ENCODE measurements around the gene ZNF48.

The ZNF48 gene

GRCh38 chr16:30374538-30374937 lies 20.7 kb upstream of the ZNF48 start, which contains the start of gene MYL11:
MYL11 (plus strand) TSS chr16:30374802; CDS start chr16:30374858, 56 bp downstream.
- peaks cover 9% of the 10 kb centered on the region for H3K4me1 ChIP-seq
- DNase-seq: no peak
- no peaks in the 10 kb centered on the region for H3K36me3 ChIP-seq
- no peaks in the 10 kb centered on the region for H3K27me3 ChIP-seq
- TF ChIP-seq CTCF (IDR thresholded peaks at IDR 0.05; ENCODE audit: low read depth, low read length): no peak
- no peaks in the 10 kb centered on the region for H3K9me3 ChIP-seq
- no peak within 1 kb of the TSS for H3K4me3 ChIP-seq (ENCODE audit: low read depth, low read length)

DNA sequence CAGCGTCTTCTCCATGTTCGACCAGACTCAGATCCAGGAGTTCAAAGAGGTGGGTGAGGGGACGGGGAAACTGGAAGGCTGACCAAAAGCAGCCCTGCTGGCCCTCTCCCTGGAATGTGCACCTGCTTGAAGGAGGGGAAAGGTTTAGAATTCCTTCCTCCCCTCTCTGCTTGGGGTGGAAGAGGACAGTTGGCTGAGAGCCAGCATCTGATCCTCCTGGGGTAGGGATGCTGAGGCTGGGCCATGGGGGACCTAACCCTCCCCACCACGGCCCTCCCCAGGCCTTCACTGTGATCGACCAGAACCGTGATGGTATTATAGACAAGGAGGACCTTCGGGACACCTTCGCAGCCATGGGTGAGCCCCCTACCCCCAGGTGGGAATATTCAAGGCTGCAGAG lies 19.4 kb upstream of the ZNF48 start:
- H3K4me1 ChIP-seq: peaks cover 9% of the 10 kb centered on the region
- DNase-seq: no peak
- no peaks in the 10 kb centered on the region for H3K27me3 ChIP-seq
- no peaks in the 10 kb centered on the region for H3K9me3 ChIP-seq
- H3K4me3 ChIP-seq (ENCODE audit: low read depth, low read length): no peak overlapping the region
- TF ChIP-seq CTCF (IDR thresholded peaks at IDR 0.05; ENCODE audit: low read depth, low read length): no peak
- no peaks in the 10 kb centered on the region for H3K36me3 ChIP-seq

DNA sequence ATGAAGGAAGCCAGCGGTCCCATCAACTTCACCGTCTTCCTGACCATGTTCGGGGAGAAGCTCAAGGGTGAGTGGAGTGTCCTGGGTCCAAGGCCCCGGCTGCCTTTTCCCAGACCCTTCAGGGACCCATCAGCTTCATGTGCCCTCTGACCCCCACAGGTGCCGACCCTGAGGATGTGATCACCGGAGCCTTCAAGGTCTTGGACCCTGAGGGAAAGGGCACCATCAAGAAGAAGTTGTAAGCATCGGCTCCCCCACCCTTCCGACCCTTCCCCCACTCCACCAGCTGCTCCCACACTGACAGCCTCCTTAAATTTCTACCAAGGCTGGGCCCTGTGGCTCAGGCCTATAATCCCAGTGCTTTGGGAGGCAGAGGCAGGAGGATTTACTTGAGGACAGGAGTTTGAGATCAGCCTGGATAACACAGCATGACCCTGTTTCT lies 18.7 kb upstream of the ZNF48 start:
- DNase-seq: no peak
- no peak for TF ChIP-seq CTCF (IDR thresholded peaks at IDR 0.05; ENCODE audit: low read depth, low read length)
- H3K4me3 ChIP-seq (ENCODE audit: low read depth, low read length): no peak overlapping the region
- H3K9me3 ChIP-seq: no peaks in the 10 kb centered on the region
- H3K36me3 ChIP-seq: no peaks in the 10 kb centered on the region
- no peaks in the 10 kb centered on the region for H3K27me3 ChIP-seq
- H3K4me1 ChIP-seq: peaks cover 10% of the 10 kb centered on the region

GRCh38 chr16:30377050-30377811 lies 18.0 kb upstream of the ZNF48 start:
- H3K4me3 ChIP-seq (ENCODE audit: low read depth, low read length): peak overlapping the region; percentile 68
- no peak for TF ChIP-seq CTCF (IDR thresholded peaks at IDR 0.05; ENCODE audit: low read depth, low read length)
- H3K36me3 ChIP-seq: no peaks in the 10 kb centered on the region
- H3K27me3 ChIP-seq: no peaks in the 10 kb centered on the region
- no peaks in the 10 kb centered on the region for H3K9me3 ChIP-seq
- no peak for DNase-seq
- H3K4me1 ChIP-seq: peaks cover 8% of the 10 kb centered on the region; the same call in 1 of the 2 replicates

GRCh38 chr16:30377812-30378235 lies 17.4 kb upstream of the ZNF48 start:
- TF ChIP-seq CTCF (IDR thresholded peaks at IDR 0.05; ENCODE audit: low read depth, low read length): no peak
- DNase-seq: peak; percentile 92
- peaks cover 8% of the 10 kb centered on the region; the same call in 1 of the 2 replicates for H3K4me1 ChIP-seq
- no peaks in the 10 kb centered on the region for H3K27me3 ChIP-seq
- H3K9me3 ChIP-seq: no peaks in the 10 kb centered on the region
- no peaks in the 10 kb centered on the region for H3K36me3 ChIP-seq
- H3K4me3 ChIP-seq (ENCODE audit: low read depth, low read length): peak overlapping the region; percentile 68
